ENCODE data around the gene PRKCD. TPM values are rescaled to one million over a fixed set of nuclear protein-coding genes. Genes with fewer than 3 reads are reported as not detected.

PRKCD gene
- total and polyA plus RNA-seq, 7 experiments from 2014 or later = 7.7 to 72.8 (median 17.5) TPM

DNA sequence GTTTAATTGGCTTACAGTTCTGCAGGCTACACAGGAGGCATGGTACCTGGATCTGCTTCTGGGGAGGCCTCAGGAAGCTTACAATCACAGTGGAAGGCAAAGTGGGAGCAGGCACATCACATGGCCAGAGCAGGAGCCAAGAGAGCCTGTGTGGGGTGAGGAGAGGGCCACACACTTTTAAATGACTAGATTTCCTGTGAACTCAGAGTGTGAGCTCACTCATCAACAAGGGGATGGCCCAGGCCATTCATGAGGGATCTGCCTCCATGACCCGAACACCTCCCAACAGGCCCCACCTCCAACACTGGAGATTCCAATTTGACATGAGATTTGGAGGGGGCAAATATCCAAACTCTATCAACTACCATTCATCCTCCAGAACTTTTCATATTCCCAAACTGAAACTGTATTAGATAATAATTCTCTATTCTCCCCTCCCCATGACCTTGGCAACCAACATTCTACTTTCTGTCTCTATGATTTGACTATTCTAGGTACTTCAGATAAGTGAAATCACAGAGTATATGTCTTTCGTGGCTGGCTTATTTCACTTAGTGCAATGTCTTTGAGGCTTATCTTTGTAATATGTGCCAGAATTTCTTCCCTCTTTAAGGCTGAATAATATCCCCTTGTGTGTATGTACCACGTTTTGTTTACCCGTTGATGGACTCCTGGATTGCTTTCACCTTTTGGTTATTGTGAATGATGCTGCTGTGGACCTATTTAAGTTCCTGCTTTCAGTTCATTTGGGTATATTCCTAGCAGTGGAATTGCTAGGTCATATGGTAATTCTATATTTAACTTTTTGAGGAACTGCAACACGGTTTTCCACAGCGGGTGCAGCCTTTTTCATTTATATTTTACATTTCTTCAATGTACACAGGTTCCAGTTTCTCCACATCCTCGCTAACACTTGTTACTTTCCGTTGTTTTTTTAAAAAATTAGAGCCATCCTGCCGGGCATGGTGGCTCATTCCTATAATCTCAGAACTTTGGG, 51.0 kb downstream of the PRKCD start:
- no peak for DNase-seq
- ATAC-seq = peak; percentile 42
- no peaks in the 10 kb centered on the region for H3K27me3 ChIP-seq (ENCODE audit: control insufficient read depth in 2 of 2, insufficient read depth in 2 of 2, low read length in 2 of 2)
- H3K27me3 Mint-ChIP-seq = peaks cover 0 to 7% (median 0%) of the 10 kb centered on the region in 5 donors
- H3K9me3 ChIP-seq (ENCODE audit: control insufficient read depth in 2 of 3, low read length in 3 of 3) = peaks cover 0 to 9% (median 0%) of the 10 kb centered on the region in 3 experiments
- H3K9me3 Mint-ChIP-seq = peaks cover 2 to 22% (median 8%) of the 10 kb centered on the region in 11 donors
- no peaks in the 10 kb centered on the region for H3K36me3 ChIP-seq (ENCODE audit: control insufficient read depth in 2 of 3, insufficient read depth in 3 of 3, low read length in 3 of 3)
- no peak overlapping the region for H3K4me3 Mint-ChIP-seq
- ChIA-PET POLR2A (no interaction called here), CTCF (no interaction called here)
- no peaks in the 10 kb centered on the region for H3K4me1 ChIP-seq (ENCODE audit: control insufficient read depth in 2 of 2, insufficient read depth in 2 of 2, low read length in 2 of 2)
- H3K36me3 Mint-ChIP-seq = peaks cover 0 to 9% (median 2%) of the 10 kb centered on the region in 5 donors
- intact Hi-C loops (cut with micrococcal nuclease) = no loop called here
- no peak overlapping the region for H3K27ac ChIP-seq (ENCODE audit: low read depth, low read length)
- H3K4me1 Mint-ChIP-seq = no peaks in the 10 kb centered on the region
- H3K4me3 ChIP-seq (ENCODE audit: low read length) = no peak overlapping the region
- no peak overlapping the region for H3K27ac Mint-ChIP-seq

DNA sequence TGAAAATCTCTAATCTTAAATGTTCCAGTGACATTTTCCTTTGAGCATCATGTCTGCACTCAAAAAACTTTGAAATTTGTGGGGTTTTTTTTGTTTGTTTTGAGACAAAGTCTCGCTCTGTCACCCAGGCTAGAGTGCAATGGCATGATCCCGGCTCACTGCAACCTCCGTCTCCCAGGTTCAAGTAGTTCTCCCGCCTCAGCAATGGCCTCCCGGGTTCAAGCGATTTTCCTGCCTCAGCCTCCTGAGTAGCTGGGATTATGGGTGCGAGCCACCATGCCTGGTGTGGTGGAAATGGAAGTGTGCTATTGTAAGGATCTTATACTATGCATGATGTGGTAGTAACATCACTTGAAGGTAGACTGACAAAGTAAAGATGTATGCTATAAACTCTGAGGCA, 52.3 kb downstream of the PRKCD start:
- peaks cover 0 to under 1% (median 0%) of the 10 kb centered on the region in 7 donors for H3K4me1 Mint-ChIP-seq
- ATAC-seq = no peak
- no peaks in the 10 kb centered on the region for H3K27me3 ChIP-seq (ENCODE audit: control insufficient read depth in 2 of 2, insufficient read depth in 2 of 2, low read length in 2 of 2)
- no peak for DNase-seq
- H3K4me1 ChIP-seq (ENCODE audit: control insufficient read depth in 2 of 2, insufficient read depth in 2 of 2, low read length in 2 of 2) = no peaks in the 10 kb centered on the region
- H3K4me3 ChIP-seq (ENCODE audit: low read length) = no peak overlapping the region
- intact Hi-C loops (cut with micrococcal nuclease) = no loop called here
- no peak overlapping the region for H3K27ac ChIP-seq (ENCODE audit: low read depth, low read length)
- peaks cover 0 to 11% (median 4%) of the 10 kb centered on the region in 11 donors for H3K9me3 Mint-ChIP-seq
- H3K27ac Mint-ChIP-seq = no peak overlapping the region
- peaks cover 0 to 5% (median 0%) of the 10 kb centered on the region in 5 donors for H3K36me3 Mint-ChIP-seq
- POLR2A ChIA-PET = no interaction called here
- CTCF ChIA-PET = no interaction called here
- no peaks in the 10 kb centered on the region for H3K36me3 ChIP-seq (ENCODE audit: control insufficient read depth in 2 of 3, insufficient read depth in 3 of 3, low read length in 3 of 3)
- H3K4me3 Mint-ChIP-seq = no peak overlapping the region
- peaks cover 0 to 7% (median 0%) of the 10 kb centered on the region in 5 donors for H3K27me3 Mint-ChIP-seq
- H3K9me3 ChIP-seq (ENCODE audit: control insufficient read depth in 2 of 3, low read length in 3 of 3) = peaks cover 0 to 9% (median 0%) of the 10 kb centered on the region in 3 experiments

DNA sequence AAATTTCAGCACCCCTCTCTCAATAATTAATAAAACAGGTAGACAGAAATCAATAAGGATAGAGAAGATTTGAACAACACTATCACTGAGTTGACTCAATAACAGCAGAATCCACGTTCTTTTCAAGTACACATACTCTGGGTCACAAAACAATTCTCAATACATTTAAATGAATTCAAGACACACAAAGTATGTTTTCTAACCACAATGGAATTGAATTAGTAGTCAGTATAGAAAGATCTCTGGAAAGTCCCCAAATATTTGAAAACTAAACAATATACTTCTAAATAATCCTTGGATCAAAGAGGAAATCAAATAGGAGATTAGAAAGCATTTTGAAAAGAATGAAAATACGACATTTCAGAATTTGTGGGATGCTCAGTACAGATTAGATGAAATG, 54.8 kb downstream of the PRKCD start:
- Mint-ChIP-seq H3K27me3 (peaks cover 0 to 7% (median 0%) of the 10 kb centered on the region in 5 donors), H3K4me1 (peaks cover 0 to 5% (median 3%) of the 10 kb centered on the region in 7 donors), H3K27ac (no peak overlapping the region), H3K9me3 (no peaks in the 10 kb centered on the region), H3K36me3 (no peaks in the 10 kb centered on the region), H3K4me3 (no peak overlapping the region)
- Histone ChIP-seq H3K9me3 (ENCODE audit: control insufficient read depth in 2 of 3, low read length in 3 of 3) (no peaks in the 10 kb centered on the region), H3K4me3 (ENCODE audit: low read length) (no peak overlapping the region), H3K36me3 (ENCODE audit: control insufficient read depth in 2 of 3, insufficient read depth in 3 of 3, low read length in 3 of 3) (no peaks in the 10 kb centered on the region), H3K27ac (ENCODE audit: low read depth, low read length) (no peak overlapping the region), H3K4me1 (ENCODE audit: control insufficient read depth in 2 of 2, insufficient read depth in 2 of 2, low read length in 2 of 2) (no peaks in the 10 kb centered on the region), H3K27me3 (ENCODE audit: control insufficient read depth in 2 of 2, insufficient read depth in 2 of 2, low read length in 2 of 2) (no peaks in the 10 kb centered on the region)
- DNase-seq (no peak), ATAC-seq (no peak)
- ChIA-PET CTCF (no interaction called here), POLR2A (no interaction called here)
- intact Hi-C loops (cut with micrococcal nuclease) = no loop called here

DNA sequence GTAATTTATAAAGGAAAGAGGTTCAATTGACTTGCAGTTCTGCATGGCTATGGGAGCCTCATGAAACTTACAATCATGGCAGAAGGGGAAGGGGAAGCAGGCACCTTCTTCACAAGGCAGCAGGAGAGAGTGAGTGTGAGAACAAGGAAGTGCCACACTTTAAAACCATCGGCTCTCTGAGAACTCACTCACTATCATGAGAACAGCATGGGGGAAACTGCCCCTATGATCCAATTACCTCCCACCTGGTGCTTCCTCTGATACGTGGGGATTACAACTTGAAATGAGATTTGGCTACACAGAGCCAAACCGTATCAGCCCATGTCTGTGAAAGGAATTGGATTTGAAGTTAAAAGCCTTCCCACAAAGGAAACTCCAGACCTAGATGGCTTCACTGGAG, 55.7 kb downstream of the PRKCD start:
- Mint-ChIP-seq H3K9me3 (no peaks in the 10 kb centered on the region), H3K27ac (no peak overlapping the region), H3K4me1 (peaks cover 0 to 5% (median 3%) of the 10 kb centered on the region in 7 donors), H3K4me3 (no peak overlapping the region), H3K36me3 (no peaks in the 10 kb centered on the region), H3K27me3 (peaks cover 0 to 7% (median 0%) of the 10 kb centered on the region in 5 donors)
- intact Hi-C loops (cut with micrococcal nuclease) = no loop called here
- DNase-seq = no peak
- no peak for ATAC-seq
- Histone ChIP-seq H3K36me3 (ENCODE audit: control insufficient read depth in 2 of 3, insufficient read depth in 3 of 3, low read length in 3 of 3) (no peaks in the 10 kb centered on the region), H3K9me3 (ENCODE audit: control insufficient read depth in 2 of 3, low read length in 3 of 3) (no peaks in the 10 kb centered on the region), H3K4me1 (ENCODE audit: control insufficient read depth in 2 of 2, insufficient read depth in 2 of 2, low read length in 2 of 2) (no peaks in the 10 kb centered on the region), H3K4me3 (ENCODE audit: low read length) (no peak overlapping the region), H3K27me3 (ENCODE audit: control insufficient read depth in 2 of 2, insufficient read depth in 2 of 2, low read length in 2 of 2) (no peaks in the 10 kb centered on the region), H3K27ac (ENCODE audit: low read depth, low read length) (no peak overlapping the region)
- CTCF ChIA-PET = no interaction called here
- POLR2A ChIA-PET = interaction anchor here (0.6 kb wide), 1 partner anchor 33 kb away, joined by 3 read pairs; no protein-coding TSS in a partner anchor

DNA sequence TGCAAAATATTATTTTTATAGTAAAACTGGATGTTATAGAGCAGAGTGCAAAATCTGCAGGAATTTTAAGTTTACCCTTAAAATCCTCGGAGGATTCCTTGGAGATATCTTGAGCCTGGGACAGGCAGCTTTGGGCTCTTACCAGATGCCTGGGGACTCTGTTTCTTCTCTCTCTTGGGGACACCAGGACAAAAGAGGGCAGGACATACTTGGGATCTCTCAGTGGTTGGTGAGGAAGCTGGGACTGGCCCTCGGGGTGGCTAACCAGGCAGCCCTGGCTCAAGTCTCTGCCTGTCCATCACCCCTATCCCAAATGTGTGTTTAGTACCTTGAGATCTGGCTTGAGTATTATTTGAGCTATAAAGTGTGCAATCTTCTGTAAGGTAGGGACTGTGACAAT, 56.2 kb downstream of the PRKCD start:
- no peak overlapping the region for H3K4me3 Mint-ChIP-seq
- Histone ChIP-seq H3K4me3 (ENCODE audit: low read length) (no peak overlapping the region), H3K4me1 (ENCODE audit: control insufficient read depth in 2 of 2, insufficient read depth in 2 of 2, low read length in 2 of 2) (no peaks in the 10 kb centered on the region), H3K36me3 (ENCODE audit: control insufficient read depth in 2 of 3, insufficient read depth in 3 of 3, low read length in 3 of 3) (no peaks in the 10 kb centered on the region), H3K27me3 (ENCODE audit: control insufficient read depth in 2 of 2, insufficient read depth in 2 of 2, low read length in 2 of 2) (no peaks in the 10 kb centered on the region), H3K27ac (ENCODE audit: low read depth, low read length) (no peak overlapping the region), H3K9me3 (ENCODE audit: control insufficient read depth in 2 of 3, low read length in 3 of 3) (no peaks in the 10 kb centered on the region)
- no peak for DNase-seq
- H3K4me1 Mint-ChIP-seq = peaks cover 0 to 5% (median 3%) of the 10 kb centered on the region in 7 donors
- H3K36me3 Mint-ChIP-seq = no peaks in the 10 kb centered on the region
- no peak overlapping the region for H3K27ac Mint-ChIP-seq
- H3K9me3 Mint-ChIP-seq = no peaks in the 10 kb centered on the region
- intact Hi-C loops (cut with micrococcal nuclease) = no loop called here
- ChIA-PET POLR2A (interaction anchor here (0.6 to 0.7 kb wide), 2 partner anchors 31 to 33 kb away, joined by 3 read pairs; no protein-coding TSS in a partner anchor), CTCF (no interaction called here)
- H3K27me3 Mint-ChIP-seq = peaks cover 0 to 7% (median 0%) of the 10 kb centered on the region in 5 donors
- ATAC-seq = no peak

DNA sequence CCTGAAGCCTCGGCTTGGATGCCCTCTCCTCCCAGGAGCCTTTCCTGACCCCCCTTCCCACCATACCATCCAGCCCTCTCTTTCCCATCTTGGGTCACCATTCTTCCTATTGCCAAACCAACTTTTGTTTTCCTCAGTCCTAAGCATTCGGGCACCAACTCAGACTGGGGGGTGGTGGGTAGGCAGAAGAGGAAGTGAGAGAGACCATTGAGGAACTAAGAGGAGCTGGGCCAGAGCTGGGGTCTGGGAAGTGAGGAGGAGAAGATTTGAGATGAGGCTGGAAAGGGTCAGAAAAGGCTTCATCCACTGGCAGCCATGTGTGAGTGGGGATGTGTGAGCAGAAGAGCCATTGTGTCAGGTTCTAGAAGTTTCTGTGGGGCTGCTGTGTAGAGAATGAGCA, 57.1 kb downstream of the PRKCD start:
- ATAC-seq = peak; percentile 48
- H3K4me1 Mint-ChIP-seq = peaks cover 0 to 5% (median 3%) of the 10 kb centered on the region in 7 donors
- no peak overlapping the region for H3K4me3 Mint-ChIP-seq
- no peaks in the 10 kb centered on the region for H3K36me3 ChIP-seq (ENCODE audit: control insufficient read depth in 2 of 3, insufficient read depth in 3 of 3, low read length in 3 of 3)
- no peaks in the 10 kb centered on the region for H3K27me3 ChIP-seq (ENCODE audit: control insufficient read depth in 2 of 2, insufficient read depth in 2 of 2, low read length in 2 of 2)
- ChIA-PET CTCF (no interaction called here), POLR2A (no interaction called here)
- H3K27me3 Mint-ChIP-seq = peaks cover 0 to 7% (median 0%) of the 10 kb centered on the region in 5 donors
- no peak overlapping the region for H3K27ac Mint-ChIP-seq
- intact Hi-C loops (cut with micrococcal nuclease) = no loop called here
- no peaks in the 10 kb centered on the region for H3K9me3 ChIP-seq (ENCODE audit: control insufficient read depth in 2 of 3, low read length in 3 of 3)
- peaks cover 0 to 1% (median 0%) of the 10 kb centered on the region in 5 donors for H3K36me3 Mint-ChIP-seq
- H3K27ac ChIP-seq (ENCODE audit: low read depth, low read length) = no peak overlapping the region
- DNase-seq = no peak
- no peak overlapping the region for H3K4me3 ChIP-seq (ENCODE audit: low read length)
- H3K4me1 ChIP-seq (ENCODE audit: control insufficient read depth in 2 of 2, insufficient read depth in 2 of 2, low read length in 2 of 2) = no peaks in the 10 kb centered on the region
- no peaks in the 10 kb centered on the region for H3K9me3 Mint-ChIP-seq
